ENCODE results near the gene INO80E. TPM values are rescaled to one million over a fixed set of nuclear protein-coding genes. Genes with fewer than 3 reads are reported as not detected.

The INO80E gene, protein sequence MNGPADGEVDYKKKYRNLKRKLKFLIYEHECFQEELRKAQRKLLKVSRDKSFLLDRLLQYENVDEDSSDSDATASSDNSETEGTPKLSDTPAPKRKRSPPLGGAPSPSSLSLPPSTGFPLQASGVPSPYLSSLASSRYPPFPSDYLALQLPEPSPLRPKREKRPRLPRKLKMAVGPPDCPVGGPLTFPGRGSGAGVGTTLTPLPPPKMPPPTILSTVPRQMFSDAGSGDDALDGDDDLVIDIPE
- total RNA-seq: 10 to 100 TPM; 45.4 to 74.8 (median 55.5) TPM

DNA sequence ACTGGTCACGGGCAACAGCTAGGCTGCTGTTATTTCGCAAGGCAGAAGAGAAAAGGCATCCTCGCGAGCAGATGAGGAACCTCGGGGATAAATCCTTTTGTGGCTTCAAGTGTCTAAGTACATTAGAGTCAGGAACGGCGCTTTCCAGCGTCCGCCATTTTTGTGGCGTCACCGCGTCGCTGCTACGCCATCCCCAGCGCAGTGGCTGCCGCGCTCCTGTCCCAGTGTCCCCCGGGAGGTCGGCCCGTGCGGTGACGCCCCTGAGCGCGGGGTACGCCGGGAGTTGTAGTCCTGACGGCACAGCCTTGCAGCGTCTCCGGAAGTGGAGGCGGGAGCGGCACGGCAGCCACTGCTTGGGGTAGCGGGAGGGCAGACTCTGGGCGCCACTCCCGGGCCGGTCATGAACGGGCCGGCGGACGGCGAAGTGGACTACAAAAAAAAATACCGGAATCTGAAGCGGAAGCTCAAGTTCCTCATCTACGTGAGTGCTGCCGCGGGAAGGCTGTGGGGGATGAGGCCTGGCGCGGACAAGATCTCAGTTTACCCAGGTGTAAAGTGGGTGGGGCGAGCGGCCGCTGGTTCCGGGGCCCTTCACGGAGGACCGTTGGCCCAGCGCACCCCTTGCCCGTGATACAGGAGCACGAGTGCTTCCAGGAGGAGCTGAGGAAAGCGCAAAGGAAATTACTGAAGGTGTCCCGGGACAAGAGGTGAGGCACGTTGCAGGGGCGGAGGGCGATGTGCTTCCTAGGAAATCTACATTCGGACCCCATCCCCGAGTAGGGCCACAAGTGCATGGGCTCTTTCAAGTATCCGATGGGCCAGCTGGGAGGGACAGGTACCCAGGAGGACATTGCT lies at the start of gene INO80E:
TSS of gene INO80E (plus strand) at position 331 of the 855 bp plus-strand sequence. CDS start at position 401, 70 bp downstream.
- intact Hi-C loops (cut with DNase I; ENCODE audit: low total_unique reads) (loop anchor here (1.0 to 10.0 kb wide), 9 partner anchors 23 to 1076 kb away; partner anchors contain the start of genes CDIPT, KCTD13, KIF22 and PAGR1), in situ Hi-C loops (cut with MboI; ENCODE audit: low sequenced_read_pairs in 4 of 4) (no loop called here)
- H3K36me3 ChIP-seq: peaks cover 0 to 52% of the 10 kb centered on the region in 2 donors
- H3K9me3 ChIP-seq: no peaks in the 10 kb centered on the region
- peak within 1 kb of the TSS; percentile 95 to 100 (median 99) for H3K27ac ChIP-seq
- TF ChIP-seq, protein P1, sequence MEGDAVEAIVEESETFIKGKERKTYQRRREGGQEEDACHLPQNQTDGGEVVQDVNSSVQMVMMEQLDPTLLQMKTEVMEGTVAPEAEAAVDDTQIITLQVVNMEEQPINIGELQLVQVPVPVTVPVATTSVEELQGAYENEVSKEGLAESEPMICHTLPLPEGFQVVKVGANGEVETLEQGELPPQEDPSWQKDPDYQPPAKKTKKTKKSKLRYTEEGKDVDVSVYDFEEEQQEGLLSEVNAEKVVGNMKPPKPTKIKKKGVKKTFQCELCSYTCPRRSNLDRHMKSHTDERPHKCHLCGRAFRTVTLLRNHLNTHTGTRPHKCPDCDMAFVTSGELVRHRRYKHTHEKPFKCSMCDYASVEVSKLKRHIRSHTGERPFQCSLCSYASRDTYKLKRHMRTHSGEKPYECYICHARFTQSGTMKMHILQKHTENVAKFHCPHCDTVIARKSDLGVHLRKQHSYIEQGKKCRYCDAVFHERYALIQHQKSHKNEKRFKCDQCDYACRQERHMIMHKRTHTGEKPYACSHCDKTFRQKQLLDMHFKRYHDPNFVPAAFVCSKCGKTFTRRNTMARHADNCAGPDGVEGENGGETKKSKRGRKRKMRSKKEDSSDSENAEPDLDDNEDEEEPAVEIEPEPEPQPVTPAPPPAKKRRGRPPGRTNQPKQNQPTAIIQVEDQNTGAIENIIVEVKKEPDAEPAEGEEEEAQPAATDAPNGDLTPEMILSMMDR (IDR thresholded peaks at IDR 0.05 in 4 of 5, conservative IDR thresholded peaks at IDR 0.05 in 1 of 5): peak in 1 of 5 experiments; percentile 10
- peak; percentile 64 to 71 for TF ChIP-seq POLR2A (IDR thresholded peaks at IDR 0.05)
- ATAC-seq: peak; percentile 91 to 97
- peak; percentile 98 for DNase-seq
- peak within 1 kb of the TSS; percentile 79 to 100 (median 90) for H3K4me3 ChIP-seq
- H3K4me1 ChIP-seq: peaks cover 17 to 21% of the 10 kb centered on the region in 2 donors
- H3K27me3 ChIP-seq: no peaks in the 10 kb centered on the region

DNA sequence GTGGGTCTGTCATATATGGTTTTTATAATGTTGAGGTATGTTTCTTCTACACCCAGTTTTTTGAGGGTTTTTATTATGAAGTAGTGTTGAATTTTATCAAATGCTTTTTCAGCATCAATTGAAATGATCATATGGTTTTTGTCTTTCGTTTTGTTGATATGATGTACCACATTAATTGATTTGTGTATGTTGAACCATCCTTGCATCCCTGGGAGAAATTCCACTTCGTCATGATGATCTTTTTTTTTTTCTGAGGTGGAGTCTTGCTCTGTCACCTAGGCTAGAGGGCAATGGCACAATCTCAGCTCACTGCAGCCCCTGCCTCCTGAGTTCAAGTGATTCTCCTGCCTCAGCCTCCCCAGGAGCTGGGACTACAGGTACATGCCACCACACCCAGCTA lies 48.1 kb upstream of the INO80E start:
- Histone ChIP-seq H3K36me3 (no peaks in the 10 kb centered on the region), H3K4me1 (no peaks in the 10 kb centered on the region), H3K27ac (no peak overlapping the region), H3K4me3 (no peak overlapping the region), H3K27me3 (no peaks in the 10 kb centered on the region), H3K9me3 (no peaks in the 10 kb centered on the region)
- in situ Hi-C loops (cut with MboI; ENCODE audit: low sequenced_read_pairs in 4 of 4): no loop called here
- TF ChIP-seq, protein P1 (IDR thresholded peaks at IDR 0.05 in 4 of 5, conservative IDR thresholded peaks at IDR 0.05 in 1 of 5): no peak
- no peak for TF ChIP-seq POLR2A (IDR thresholded peaks at IDR 0.05)
- ATAC-seq (no peak), DNase-seq (no peak)
- intact Hi-C loops (cut with DNase I; ENCODE audit: low total_unique reads): no loop called here

DNA sequence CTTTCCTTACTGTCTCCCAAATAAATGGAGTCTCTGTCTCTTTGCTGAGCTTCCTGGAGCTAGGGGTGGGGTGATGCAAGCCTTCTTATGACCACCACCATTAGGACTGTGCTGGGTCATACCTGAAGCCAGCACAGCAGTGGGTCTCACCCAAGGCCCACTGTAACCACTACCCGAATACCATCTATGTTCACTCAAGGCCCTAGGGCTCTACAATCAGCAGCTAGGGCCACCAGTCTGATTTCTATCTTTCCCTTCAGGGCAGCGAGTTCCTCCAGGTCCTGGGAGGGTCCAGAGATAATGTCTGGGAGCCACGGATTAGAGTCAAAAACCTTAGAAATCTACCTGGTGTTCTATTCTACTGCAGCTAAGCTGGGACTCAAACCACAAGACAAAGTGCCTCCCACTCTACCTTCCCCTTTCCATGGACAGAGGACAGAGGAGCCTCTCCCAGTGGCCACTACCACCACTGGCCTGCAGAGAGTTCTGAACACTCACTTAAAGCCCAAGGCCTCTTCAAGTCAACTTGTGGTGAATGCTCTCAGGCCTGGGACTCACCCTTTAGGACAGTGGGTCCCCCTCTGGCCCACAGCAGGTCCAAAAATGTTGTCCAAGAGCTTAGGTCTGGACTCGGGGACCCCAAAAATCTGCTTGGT lies 45.1 kb upstream of the INO80E start:
- Histone ChIP-seq H3K36me3 (no peaks in the 10 kb centered on the region), H3K4me3 (no peak overlapping the region), H3K27me3 (no peaks in the 10 kb centered on the region), H3K9me3 (no peaks in the 10 kb centered on the region), H3K4me1 (no peaks in the 10 kb centered on the region), H3K27ac (no peak overlapping the region)
- TF ChIP-seq POLR2A (IDR thresholded peaks at IDR 0.05): no peak
- TF ChIP-seq, protein P1 (IDR thresholded peaks at IDR 0.05 in 4 of 5, conservative IDR thresholded peaks at IDR 0.05 in 1 of 5): no peak
- in situ Hi-C loops (cut with MboI; ENCODE audit: low sequenced_read_pairs in 4 of 4) (no loop called here), intact Hi-C loops (cut with DNase I; ENCODE audit: low total_unique reads) (no loop called here)
- DNase-seq (no peak), ATAC-seq (no peak)

DNA sequence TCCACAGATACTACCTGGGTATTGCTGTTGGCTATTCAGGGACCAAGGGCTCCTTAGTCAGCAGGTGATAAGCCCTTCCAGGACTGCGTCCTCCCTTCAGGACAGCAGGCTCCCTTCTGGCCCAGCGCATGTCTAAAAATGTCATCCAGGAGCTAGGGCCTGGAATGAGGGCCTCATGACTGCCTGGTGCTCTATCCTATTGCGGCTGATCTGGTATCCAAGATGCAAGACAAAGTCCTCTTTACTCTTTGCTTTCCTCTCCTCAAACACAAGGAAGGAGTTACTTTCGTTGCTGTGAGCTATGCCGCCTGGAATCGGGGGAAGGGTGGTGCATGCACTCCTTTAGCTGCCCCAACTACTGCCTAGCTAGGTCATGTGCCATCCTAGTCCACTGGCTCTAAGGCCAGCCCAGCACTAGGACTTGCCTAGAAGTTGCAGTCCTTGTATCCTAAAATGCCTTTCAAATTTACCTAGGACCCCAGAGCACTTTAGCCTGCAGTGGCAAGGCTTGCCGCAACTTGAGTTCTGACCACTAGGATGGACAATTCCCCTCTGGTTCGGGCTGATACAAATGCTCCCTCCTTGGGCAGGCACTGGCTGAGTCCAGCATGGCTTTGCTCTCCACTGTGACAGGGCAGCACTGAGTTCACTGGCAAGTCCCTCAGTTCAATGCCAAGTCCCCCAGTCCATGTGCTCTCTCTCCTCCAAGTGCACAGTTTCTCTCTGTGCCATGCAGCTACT lies 44.2 kb upstream of the INO80E start:
- Histone ChIP-seq H3K9me3 (no peaks in the 10 kb centered on the region), H3K4me3 (no peak overlapping the region), H3K27ac (no peak overlapping the region), H3K36me3 (no peaks in the 10 kb centered on the region), H3K27me3 (no peaks in the 10 kb centered on the region), H3K4me1 (no peaks in the 10 kb centered on the region)
- DNase-seq (no peak), ATAC-seq (no peak)
- in situ Hi-C loops (cut with MboI; ENCODE audit: low sequenced_read_pairs in 4 of 4) (no loop called here), intact Hi-C loops (cut with DNase I; ENCODE audit: low total_unique reads) (no loop called here)
- TF ChIP-seq POLR2A (IDR thresholded peaks at IDR 0.05): no peak

Data from gastrocnemius medialis (tissue), 4 donors.